Measurements from ENCODE around the gene ULK3.

- TF ChIP-seq, protein P1, sequence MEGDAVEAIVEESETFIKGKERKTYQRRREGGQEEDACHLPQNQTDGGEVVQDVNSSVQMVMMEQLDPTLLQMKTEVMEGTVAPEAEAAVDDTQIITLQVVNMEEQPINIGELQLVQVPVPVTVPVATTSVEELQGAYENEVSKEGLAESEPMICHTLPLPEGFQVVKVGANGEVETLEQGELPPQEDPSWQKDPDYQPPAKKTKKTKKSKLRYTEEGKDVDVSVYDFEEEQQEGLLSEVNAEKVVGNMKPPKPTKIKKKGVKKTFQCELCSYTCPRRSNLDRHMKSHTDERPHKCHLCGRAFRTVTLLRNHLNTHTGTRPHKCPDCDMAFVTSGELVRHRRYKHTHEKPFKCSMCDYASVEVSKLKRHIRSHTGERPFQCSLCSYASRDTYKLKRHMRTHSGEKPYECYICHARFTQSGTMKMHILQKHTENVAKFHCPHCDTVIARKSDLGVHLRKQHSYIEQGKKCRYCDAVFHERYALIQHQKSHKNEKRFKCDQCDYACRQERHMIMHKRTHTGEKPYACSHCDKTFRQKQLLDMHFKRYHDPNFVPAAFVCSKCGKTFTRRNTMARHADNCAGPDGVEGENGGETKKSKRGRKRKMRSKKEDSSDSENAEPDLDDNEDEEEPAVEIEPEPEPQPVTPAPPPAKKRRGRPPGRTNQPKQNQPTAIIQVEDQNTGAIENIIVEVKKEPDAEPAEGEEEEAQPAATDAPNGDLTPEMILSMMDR (IDR thresholded peaks at IDR 0.05 in 8 of 11, conservative IDR thresholded peaks at IDR 0.05 in 3 of 11), result no peak
- no peak for TF ChIP-seq POLR2A (IDR thresholded peaks at IDR 0.05)
These were observed 18.0 kb downstream of the ULK3 start for GRCh38 chr15:74824976-74825375.

Measured in spleen (tissue), 7 donors.